Liver (tissue), 3 donors: ENCODE results near the gene OFD1.

Experiments
- EGR1 ChIP-seq, 2 donors: IDR thresholded peaks; 2 replicates each; pipeline ENCODE4 v1.6.1; 2016 to 2018; ENCODE audit warnings: antibody characterized with exemption in 2 of 2, low read depth in 2 of 2
- FOXA1 ChIP-seq: IDR thresholded peaks from 2 replicates; pipeline ENCODE4 v1.6.1; 2016; ENCODE audit warnings: antibody characterized with exemption
- GABPA ChIP-seq, 2 donors: IDR thresholded peaks in 1 of 2; conservative IDR thresholded peaks in 1 of 2; 2 replicates each; pipeline ENCODE4 v1.6.1; 2016; ENCODE audit warnings: antibody characterized with exemption in 2 of 2, mild to moderate bottlenecking in 1 of 2, moderate library complexity in 1 of 2
- HNF4A ChIP-seq, 2 donors: conservative IDR thresholded peaks; 2 replicates each; pipeline ENCODE4 v1.6.1; 2016; ENCODE audit warnings: antibody characterized with exemption in 2 of 2, mild to moderate bottlenecking in 2 of 2
- JUND ChIP-seq, 2 donors: IDR thresholded peaks; 2 replicates each; pipeline ENCODE4 v1.6.1; 2016; ENCODE audit warnings: antibody characterized with exemption in 2 of 2
- SP1 ChIP-seq: IDR thresholded peaks from 2 replicates; pipeline ENCODE4 v1.6.1; 2018; ENCODE audit warnings: antibody characterized with exemption, mild to moderate bottlenecking
- YY1 ChIP-seq: IDR thresholded peaks from 2 replicates; pipeline ENCODE4 v1.6.1; 2016; ENCODE audit warnings: antibody characterized with exemption, mild to moderate bottlenecking
- TF ChIP-seq, protein P1 (sequence below): IDR thresholded peaks from 2 replicates; pipeline ENCODE4 v1.6.1; 2016; ENCODE audit warnings: antibody characterized with exemption, mild to moderate bottlenecking
- TF ChIP-seq, protein P2 (sequence below): fragments of 150-350 bp; IDR thresholded peaks from 2 replicates; pipeline ENCODE4 v1.5.1; 2017; ENCODE audit warnings: improper control_type of control experiment, low read depth, low read length; ENCODE audit not compliant: missing input control
- TF ChIP-seq, protein P3 (sequence below): IDR thresholded peaks from 2 replicates; pipeline ENCODE4 v1.6.1; 2016; ENCODE audit warnings: antibody characterized with exemption
- donor health status: healthy.
- donor health status: healthy.

DNA sequence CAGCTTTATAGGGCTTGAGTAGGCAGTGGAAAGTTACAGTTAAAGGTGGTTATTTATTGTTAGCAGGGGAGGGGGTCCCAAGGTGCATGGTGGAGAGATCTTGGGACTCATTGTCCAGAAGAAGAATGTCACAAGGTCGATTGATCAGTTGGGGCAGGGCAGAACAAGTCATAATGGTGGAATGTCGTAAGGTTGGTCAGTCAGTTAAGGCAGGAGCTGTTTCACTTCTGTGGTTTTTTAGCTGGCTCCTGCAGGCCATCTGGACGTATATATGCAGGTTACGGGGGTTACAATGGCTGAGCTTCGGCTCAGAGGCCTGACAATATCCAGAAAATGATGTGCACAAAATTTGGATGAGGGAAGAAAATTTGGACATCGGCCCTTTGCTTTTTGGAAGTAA is 7.1 kb downstream of the OFD1 start:
- TF ChIP-seq, protein P1, sequence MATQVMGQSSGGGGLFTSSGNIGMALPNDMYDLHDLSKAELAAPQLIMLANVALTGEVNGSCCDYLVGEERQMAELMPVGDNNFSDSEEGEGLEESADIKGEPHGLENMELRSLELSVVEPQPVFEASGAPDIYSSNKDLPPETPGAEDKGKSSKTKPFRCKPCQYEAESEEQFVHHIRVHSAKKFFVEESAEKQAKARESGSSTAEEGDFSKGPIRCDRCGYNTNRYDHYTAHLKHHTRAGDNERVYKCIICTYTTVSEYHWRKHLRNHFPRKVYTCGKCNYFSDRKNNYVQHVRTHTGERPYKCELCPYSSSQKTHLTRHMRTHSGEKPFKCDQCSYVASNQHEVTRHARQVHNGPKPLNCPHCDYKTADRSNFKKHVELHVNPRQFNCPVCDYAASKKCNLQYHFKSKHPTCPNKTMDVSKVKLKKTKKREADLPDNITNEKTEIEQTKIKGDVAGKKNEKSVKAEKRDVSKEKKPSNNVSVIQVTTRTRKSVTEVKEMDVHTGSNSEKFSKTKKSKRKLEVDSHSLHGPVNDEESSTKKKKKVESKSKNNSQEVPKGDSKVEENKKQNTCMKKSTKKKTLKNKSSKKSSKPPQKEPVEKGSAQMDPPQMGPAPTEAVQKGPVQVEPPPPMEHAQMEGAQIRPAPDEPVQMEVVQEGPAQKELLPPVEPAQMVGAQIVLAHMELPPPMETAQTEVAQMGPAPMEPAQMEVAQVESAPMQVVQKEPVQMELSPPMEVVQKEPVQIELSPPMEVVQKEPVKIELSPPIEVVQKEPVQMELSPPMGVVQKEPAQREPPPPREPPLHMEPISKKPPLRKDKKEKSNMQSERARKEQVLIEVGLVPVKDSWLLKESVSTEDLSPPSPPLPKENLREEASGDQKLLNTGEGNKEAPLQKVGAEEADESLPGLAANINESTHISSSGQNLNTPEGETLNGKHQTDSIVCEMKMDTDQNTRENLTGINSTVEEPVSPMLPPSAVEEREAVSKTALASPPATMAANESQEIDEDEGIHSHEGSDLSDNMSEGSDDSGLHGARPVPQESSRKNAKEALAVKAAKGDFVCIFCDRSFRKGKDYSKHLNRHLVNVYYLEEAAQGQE = no peak
- TF ChIP-seq JUND (IDR thresholded peaks at IDR 0.05) (no peak), FOXA1 (no peak), YY1 (no peak), GABPA (IDR thresholded peaks at IDR 0.05 in 1 of 2, conservative IDR thresholded peaks at IDR 0.05 in 1 of 2) (no peak), HNF4A (conservative IDR thresholded peaks at IDR 0.05) (no peak), EGR1 (IDR thresholded peaks at IDR 0.05; ENCODE audit: low read depth in 2 of 2) (no peak), SP1 (no peak)
- TF ChIP-seq, protein P2, sequence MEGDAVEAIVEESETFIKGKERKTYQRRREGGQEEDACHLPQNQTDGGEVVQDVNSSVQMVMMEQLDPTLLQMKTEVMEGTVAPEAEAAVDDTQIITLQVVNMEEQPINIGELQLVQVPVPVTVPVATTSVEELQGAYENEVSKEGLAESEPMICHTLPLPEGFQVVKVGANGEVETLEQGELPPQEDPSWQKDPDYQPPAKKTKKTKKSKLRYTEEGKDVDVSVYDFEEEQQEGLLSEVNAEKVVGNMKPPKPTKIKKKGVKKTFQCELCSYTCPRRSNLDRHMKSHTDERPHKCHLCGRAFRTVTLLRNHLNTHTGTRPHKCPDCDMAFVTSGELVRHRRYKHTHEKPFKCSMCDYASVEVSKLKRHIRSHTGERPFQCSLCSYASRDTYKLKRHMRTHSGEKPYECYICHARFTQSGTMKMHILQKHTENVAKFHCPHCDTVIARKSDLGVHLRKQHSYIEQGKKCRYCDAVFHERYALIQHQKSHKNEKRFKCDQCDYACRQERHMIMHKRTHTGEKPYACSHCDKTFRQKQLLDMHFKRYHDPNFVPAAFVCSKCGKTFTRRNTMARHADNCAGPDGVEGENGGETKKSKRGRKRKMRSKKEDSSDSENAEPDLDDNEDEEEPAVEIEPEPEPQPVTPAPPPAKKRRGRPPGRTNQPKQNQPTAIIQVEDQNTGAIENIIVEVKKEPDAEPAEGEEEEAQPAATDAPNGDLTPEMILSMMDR = no peak
- TF ChIP-seq, protein P3, sequence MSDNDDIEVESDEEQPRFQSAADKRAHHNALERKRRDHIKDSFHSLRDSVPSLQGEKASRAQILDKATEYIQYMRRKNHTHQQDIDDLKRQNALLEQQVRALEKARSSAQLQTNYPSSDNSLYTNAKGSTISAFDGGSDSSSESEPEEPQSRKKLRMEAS = no peak
